ENCODE data around the gene GFM1.

- no peak for TF ChIP-seq CTCF (IDR thresholded peaks at IDR 0.05)
- no peak for TF ChIP-seq EZH2 (IDR thresholded peaks at IDR 0.05)
Measured at GRCh38 chr3:158631981-158632380, 12.3 kb upstream of the GFM1 start.
